GM18519 (cell line): Measurements from ENCODE around the gene DCLK1.

Experiments used
- ATAC-seq: cut with Tn5 transposase; IDR thresholded peaks from one replicate; pipeline ENCODE4 v1.9.1; 2021; ENCODE audit warnings: mild to moderate bottlenecking, moderate library complexity; ENCODE audit not compliant: unreplicated experiment, low FRiP score

The DCLK1 gene

DNA sequence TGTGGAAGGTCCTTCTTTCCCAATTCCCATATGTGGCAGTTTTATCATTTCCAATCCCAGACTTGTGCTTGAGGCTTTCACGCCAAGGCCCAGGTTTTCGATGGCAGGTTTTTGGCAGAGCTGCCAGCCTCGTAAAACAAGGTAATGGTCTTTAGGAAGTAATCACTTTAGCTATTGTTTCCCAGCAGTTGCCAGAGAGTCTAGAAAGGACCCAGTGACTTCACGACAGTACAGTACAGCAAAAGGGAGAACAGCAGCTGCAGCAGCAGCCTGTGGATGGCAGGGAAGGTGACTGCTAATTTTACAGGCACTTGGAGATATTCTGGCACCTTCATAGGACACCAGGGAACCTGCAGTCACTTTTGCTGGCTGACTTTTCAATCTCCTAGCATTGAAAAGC is 363.1 kb downstream of the DCLK1 start:
- ATAC-seq, result no peak

DNA sequence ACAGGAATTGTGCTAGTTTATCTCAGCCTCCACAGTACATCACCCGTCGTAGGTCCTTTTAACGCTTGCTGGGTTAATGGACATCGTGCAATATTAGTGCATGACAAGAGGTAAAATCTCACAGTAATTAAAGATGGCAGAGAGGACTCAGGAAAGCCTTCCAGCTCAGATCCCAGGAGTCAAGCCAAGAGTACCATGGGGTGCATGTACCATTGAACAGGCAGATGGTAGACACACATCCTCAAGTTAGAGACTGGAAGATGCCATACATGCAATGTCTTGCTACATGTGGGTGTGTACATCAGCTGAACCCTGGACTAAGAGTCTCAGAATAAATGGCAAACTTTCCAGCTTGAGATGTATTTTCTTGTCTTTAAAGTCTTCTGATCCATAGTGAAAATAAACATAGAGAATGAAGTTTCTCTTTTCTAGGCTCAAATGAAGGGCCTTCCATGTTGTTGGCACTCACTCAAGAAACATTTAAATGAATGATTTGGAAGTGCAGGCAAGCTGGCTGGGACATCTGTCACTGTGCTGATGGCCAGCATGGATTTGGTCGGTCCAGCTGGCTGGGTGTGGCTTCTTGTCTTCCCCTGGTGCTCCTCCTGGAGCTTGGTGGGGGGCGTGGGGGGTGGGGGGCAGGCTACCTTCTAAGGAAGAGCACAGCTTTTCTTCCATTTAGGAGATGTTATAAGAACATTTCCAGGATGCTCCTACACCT is 363.8 kb downstream of the DCLK1 start:
- no peak for ATAC-seq

DNA sequence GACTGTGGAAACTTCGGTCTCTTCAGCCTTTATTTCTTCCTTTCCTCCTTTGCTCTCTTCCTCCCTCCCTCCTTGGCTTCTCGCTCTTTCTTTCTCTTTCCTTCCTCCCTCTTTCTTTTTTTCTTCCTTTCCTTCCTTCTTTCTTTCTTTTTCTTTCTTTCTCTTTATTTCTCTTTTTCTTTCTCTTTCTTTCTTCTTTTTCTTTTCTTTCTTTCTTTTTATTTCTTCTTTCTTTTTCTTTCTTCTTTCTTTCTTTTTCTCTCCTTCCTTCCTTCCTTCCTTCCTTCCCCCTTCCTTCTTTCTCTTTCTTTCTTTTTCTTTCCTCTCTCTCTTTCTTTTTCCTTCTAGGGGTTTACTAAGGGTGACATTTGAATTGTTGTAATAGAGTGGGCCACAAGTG is 364.5 kb downstream of the DCLK1 start:
- no peak for ATAC-seq

DNA sequence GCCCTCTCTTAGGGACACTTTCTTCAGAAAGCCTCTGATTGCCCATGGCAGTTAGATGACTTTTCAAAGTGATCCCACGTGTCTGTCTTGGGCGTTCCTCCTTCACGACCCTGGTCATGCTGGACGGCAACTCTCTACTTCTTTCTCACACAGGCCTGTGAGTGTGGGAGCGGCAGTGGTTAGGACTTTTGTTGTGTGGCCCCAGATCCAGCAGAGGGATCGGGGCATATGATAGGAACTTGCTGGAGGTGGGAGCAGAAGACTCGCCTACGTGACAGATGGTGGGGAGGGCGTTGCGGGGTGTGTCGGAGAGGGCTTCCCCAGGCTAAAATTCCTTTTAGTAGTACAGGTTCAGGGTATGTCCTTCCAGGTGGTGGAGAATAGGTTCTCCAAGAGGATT is 365.2 kb downstream of the DCLK1 start:
- ATAC-seq, result no peak

DNA sequence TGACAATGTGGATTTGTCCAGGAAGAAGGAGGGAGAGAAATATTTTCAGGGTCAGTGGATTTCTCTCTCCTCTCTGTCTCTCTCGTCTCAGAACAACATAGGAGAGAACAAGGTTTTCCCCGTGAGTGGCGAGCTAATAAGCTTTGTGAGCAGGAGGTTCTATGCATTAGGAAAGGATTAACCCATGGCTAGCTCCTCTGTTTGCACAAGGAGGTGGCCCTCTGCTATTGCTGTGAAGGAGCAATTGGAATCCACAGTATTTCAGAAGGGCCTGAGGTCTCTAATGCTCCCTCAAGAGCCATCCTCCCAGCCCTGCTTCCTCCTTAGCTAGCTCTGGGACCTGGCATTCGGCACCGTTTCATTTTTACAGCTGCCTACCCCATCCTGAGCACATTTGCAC is 365.8 kb downstream of the DCLK1 start:
- no peak for ATAC-seq

DNA sequence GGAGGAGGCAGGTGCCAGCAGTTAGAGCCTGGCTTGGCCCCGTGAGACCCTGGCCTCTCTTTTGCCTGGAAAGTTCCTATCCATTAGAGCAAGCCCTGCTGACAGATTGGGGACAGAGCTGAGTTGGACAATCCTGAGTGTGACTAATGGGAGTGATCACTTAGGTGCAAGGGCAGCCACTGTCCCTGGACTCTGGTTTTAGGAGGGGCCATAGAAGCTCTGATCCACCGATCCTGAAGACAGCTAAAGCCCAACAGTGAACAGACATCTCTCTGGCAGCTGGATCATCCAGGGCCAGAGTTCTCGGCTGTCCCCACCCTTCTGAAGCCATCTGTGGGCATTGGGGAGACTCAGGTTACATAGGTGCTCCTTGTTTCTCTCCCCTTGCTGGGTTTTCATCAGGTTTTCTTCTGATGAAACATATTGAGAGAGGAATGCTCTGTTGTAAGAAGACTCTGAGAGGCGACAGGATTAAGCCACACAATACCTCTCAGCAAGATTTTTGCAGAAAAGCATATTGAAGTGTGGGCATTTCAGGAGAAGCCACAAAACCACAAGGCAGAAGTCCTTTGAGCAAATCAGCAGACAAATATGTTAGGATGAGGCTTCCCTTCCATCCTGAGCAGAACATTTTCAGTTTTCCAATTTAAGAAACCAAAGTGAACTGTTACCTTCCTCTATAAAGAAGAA is 366.7 kb downstream of the DCLK1 start:
- ATAC-seq, result no peak

DNA sequence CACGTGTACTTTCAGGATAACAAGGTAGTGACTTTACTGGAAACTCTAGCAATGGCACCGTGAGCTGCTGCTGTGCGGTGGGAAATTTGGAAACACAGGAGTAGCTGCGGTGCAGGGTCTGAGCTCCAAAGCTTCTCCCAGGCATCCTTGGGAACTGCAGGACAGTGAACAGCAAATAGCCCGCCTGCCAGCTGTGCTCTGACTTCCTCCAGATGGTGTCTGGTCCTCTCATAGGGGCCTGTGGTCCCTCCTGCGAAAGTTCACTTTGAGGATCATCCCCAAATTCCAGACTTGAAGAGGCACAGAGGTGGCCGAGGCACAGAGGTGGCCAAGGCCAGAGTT is 367.4 kb downstream of the DCLK1 start:
- ATAC-seq, result no peak

DNA sequence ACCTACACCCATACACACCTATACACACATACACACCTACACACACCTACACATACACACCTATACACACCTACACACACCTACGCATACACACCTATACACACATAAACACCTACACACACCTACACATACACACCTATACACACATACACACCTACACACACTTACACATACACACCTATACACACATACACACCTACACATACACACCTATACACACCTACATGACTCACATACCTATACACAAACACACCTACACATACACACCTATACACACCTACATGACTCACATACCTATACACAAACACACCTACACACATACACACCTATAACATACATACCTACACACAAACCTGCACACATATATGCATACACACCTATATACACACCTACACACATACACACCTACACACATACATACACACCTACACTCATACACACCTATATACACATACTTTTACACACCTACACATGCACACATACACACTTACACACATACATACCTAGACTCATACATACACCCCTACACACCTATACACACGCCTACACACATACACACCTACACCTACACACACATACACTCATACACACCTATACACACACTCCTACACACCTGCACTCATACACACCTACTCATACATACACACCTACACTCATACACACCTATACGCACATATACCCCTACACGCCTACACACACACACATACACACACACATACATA is 368.0 kb downstream of the DCLK1 start:
- ATAC-seq, result no peak

DNA sequence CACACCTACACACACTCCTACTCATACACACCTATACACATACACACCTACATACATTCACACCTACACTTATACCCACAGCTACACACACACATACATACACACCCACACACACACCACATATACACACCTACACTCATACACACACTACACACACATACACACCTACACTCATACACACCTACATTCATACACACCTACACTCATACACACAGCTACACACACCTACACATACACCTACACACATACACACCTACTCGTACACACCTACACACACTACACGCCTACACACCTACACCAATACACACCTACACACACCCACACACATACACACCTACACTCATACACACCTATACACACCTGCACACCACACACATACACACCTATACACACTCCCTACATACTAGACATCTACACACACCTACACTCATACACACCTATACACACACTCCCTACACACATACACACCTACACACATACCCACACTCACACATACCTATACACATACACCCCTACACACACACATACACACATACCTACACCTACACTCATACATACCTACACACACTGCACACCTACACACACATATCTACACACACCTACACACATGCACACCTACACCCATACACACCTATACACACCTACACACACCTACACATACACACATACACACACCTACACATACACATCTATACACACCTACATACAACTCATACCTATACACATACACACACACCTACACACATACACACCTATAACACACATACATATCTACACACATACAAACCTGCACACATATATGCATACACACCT is 369.5 kb downstream of the DCLK1 start:
- no peak for ATAC-seq

DNA sequence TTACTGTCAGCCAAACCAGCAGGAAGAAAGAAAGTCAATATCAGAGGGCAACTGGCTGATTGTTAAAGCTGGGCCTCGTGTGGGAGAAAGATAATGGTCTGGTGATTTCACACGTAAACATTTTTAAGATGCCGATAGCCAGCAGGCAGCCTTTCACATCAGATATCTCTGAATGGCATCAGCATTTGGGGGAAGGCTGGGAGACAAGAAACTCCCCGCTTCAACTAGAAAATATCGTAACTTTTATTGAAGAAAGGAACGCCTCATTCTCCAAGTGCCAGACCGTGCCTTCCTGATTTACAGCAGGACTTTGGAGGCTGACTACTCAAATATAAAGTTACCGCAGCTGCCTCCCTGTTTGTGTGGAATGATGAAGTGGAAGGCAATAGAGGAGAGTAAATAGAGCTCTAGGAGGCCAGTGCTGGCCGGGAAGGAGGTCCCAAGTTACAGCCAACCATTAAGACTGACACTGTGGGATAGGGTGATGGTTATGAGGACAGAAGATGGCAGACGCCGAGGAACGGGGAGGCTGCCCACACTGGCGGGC is 370.4 kb downstream of the DCLK1 start:
- no peak for ATAC-seq

DNA sequence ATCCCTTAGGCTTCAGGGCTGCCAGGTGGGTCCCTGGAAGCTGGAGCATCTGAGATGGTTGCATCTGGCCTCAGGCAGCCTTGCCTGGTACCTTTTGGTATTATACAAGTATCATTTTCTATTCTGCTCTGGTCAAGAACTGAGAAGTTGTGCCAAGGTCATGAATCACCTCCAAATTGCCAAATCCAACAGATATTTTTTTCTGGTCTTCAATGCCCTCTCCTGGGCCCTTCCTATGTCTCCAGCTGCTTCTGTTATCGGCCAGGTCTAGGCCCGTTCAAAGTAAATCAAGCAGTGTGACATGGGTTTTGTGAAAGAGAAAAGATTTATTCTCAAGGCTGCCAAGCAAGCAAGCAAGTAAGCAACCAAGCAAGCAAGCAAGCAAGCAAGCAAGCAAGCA is 383.6 kb downstream of the DCLK1 start:
- no peak for ATAC-seq

DNA sequence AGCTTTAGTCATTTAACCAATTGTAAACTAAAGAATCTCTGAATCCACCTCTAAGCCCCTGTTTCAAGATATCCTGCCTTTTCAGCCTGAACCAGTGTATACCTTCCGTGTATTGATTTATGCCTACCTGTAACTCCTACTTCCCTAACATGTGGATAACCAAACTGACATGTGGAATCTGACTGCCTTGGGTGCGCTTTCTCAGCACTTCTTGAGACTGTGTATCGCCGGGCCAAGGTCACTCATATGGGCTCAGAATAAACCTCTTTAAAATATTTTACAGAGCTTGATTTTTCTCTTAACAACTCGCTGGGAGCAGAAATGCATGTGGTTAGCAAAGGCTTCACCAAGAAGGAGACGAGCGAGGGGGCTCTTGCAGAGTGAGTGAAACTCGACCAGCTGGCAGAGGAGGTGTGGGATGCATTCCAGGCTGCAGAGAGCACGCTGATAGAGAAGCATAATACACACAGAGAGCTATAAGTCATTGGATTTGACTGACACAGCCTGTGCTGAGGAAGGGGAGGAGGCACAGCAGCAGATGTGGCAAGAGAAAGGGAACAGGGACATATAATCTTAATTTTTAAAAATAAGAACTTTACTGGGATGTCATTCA is 386.5 kb downstream of the DCLK1 start:
- no peak for ATAC-seq

DNA sequence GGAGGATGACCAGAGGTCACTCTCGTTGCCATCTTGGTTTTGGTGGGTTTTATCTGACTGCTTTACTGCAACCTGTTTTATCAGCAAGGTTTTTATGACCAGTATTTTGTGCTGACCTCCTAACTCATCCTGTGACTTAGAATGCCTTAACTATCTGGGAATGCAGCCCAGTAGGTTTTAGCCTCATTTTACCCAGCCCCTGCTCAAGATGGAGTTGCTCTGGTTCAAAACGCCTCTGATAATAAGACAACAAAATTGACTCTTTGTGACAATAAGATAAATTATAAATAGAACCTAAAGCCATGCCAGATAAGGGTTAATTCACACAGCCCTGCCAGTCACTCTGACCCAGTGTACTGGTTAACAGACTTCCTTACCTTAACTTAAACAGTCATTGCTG is 387.0 kb downstream of the DCLK1 start:
- no peak for ATAC-seq

DNA sequence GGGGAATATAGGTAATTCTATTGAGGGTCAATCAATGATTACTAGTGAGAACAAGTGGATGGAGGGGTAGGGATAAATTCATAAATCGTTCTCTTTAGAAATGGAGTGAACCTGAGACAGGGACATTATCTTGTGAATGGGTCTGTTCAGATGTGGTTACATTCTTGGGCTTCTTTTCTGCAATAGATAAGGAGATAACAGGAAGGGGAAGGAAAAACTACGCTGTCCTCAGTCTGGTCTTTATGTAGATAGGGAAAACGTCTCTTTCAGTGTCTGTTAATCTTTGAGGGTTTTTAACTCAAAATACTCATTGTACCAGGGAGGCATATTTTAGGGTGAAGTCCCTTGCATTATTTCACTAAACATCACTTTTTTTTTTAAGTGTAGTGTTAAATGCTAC is 388.0 kb downstream of the DCLK1 start:
- no peak for ATAC-seq

DNA sequence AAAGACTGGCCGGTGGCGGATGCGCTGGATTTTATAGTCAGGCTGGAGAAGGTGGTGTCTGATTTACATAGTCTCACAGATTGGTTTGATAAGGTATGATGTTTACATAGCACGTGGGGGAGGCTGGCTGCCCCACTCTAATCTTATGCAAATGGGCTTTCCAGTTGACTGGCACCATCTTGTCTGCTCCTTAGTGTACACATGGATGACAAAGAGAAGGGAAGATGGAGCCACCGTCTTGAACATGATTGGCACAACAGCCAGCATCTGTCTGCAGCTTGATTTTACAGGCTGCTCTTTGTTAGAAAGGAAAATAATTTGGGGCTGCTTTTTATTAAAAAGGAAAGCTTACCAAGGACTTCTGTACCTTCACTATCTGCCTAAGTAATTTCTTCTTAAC is 389.5 kb downstream of the DCLK1 start:
- no peak for ATAC-seq

DNA sequence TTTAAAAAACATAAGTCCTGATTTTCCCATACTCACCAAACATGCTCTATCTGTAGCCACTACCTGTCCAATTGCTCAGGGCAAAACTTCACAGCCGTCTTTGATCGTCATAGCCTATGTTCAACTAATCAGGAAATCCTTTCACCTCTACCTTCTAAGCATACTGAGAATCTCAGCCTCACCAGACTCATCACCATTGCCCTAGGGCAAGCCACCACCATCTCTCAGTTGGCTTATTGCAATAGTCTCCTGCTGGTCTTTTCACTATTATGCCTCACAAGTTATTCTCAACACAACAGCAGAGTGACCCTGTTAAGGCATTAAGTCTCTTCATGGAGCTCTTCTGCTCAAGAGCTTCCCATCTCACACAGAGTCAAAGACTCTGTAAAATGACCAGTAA is 394.3 kb downstream of the DCLK1 start:
- ATAC-seq, result no peak

DNA sequence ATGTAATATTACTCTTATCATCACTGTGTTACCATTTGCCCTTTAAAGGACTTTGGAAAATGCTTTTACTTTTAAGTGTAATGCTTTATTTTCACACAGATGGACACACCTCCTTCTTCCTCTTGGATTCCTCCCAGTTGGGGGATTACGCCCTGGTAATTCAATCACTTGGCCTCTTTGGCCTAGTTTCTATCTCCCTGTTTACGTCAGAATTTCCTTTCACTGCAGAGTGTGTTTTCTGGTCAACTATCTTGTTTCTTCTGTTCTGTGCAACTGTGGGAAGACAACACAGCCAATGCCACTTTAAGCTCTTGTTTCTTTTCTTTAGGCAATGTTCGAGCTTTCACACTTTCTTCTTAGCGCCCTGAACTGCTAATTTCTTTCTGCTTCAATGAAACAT is 397.4 kb downstream of the DCLK1 start:
- ATAC-seq, result no peak

DNA sequence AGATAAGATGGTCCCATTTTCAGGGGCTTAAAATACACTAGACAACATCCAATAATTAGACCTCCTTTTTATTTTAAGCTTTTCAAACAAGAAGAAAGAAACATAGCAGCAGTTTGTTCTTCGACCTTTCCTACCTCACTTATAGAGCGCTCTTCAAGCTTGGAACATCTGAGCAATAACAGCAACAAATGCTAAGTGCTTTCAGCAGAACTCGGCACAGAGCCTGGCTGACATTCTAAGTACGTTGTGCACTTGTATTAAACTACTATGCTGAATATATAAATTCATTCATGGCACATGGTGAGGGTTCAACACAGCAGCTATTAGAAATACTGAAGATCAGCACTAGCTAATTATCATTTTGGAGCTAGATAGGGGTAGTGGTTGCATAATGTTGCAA is 398.6 kb downstream of the DCLK1 start:
- no peak for ATAC-seq

DNA sequence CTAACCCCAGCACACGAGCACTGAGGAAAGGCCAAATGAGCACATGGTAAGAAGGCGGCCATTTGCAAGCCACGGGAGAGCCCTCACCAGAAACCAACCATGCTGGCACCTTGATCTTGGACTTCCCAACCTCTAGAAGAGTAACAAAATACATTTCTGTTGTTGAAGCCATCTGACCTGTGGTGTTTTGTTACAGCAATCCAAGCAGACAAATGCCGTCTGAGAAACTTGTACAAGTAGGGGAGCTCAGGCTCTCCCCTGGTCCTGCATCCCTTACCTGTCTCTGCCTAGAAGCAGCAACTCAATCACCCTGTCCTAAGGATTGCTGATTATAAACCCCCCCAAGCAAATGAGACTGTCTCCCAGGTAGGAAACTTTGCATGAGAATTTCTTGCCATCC is 399.7 kb downstream of the DCLK1 start:
- ATAC-seq, result no peak

DNA sequence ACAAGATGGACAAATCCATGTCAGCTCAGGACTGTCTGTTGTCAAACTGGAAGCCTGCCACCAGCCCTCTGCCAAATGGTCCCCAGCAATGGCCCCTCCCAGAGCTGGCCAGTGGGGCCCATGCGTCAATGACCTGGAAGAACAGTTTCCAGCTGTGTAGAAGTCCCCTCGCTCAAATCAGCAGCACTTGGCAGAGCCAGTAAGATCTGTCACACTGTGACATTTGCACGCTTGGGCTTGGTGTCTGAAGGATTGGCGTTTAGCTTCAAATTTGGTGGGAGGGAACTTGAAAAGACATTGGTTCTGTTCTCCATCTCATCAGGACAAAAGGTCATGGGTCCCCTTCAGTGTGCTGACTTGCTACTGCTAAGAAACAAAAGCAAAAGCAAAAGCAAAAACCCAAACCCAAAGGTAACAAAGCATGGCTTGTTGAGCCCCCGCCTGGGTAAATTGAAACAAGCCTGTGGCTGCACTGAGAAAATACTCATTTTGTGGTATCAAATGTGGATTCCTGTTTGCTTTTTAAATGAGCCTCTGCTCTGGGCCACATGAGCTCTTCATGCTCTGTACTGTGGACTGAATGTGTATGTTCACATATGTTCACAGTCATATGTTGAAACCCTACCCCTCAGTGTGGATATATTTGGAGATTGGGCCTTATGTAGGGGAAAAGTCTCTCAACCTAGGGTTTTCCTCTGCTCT is 401.1 kb downstream of the DCLK1 start:
- ATAC-seq, result no peak
